PC-9 (cell line): ENCODE measurements around the gene SPATA46.

Experiments used
- EZH2 ChIP-seq: fragments of 200-600 bp; sonication (generic); IDR thresholded peaks from 2 replicates; pipeline ENCODE4 v1.8.0; 2017; ENCODE audit warnings: antibody characterized with exemption, low read depth
- TF ChIP-seq, protein P1 (sequence below): fragments of 200-600 bp; sonication (generic); conservative IDR thresholded peaks from 2 replicates; pipeline ENCODE4 v1.6.1; 2017; ENCODE audit warnings: mixed run types, antibody characterized with exemption, mild to moderate bottlenecking, moderate library complexity

DNA sequence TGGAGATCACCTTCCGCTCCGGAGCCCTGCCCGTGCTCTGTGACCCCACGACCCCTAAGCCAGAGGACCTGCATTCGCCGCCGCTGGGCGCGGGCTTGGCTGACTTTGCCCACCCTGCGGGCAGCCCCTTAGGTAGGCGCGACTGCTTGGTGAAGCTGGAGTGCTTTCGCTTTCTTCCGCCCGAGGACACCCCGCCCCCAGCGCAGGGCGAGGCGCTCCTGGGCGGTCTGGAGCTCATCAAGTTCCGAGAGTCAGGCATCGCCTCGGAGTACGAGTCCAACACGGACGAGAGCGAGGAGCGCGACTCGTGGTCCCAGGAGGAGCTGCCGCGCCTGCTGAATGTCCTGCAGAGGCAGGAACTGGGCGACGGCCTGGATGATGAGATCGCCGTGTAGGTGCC lies 9.6 kb downstream of the SPATA46 start:
- TF ChIP-seq, protein P1, sequence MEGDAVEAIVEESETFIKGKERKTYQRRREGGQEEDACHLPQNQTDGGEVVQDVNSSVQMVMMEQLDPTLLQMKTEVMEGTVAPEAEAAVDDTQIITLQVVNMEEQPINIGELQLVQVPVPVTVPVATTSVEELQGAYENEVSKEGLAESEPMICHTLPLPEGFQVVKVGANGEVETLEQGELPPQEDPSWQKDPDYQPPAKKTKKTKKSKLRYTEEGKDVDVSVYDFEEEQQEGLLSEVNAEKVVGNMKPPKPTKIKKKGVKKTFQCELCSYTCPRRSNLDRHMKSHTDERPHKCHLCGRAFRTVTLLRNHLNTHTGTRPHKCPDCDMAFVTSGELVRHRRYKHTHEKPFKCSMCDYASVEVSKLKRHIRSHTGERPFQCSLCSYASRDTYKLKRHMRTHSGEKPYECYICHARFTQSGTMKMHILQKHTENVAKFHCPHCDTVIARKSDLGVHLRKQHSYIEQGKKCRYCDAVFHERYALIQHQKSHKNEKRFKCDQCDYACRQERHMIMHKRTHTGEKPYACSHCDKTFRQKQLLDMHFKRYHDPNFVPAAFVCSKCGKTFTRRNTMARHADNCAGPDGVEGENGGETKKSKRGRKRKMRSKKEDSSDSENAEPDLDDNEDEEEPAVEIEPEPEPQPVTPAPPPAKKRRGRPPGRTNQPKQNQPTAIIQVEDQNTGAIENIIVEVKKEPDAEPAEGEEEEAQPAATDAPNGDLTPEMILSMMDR = no peak
- TF ChIP-seq EZH2 = no peak
